Dedifferentiated amniotic fluid mesenchymal stem cell (primary cell): ENCODE measurements around the gene TMEM151A.
"Not testable (repeated sequence)": the region's sequence is repeated elsewhere in the genome, so short reads cannot be mapped to it uniquely, and the experiment has no call there.

ENCODE experiments used
- DNase-seq: peaks from one replicate; pipeline ENCODE4 v3.0.0-alpha.2; 2016; ENCODE audit errors: extremely low spot score

TMEM151A gene

GRCh38 chr11:66309475-66309874, 17.8 kb downstream of the TMEM151A start:
- DNase-seq: no peak

GRCh38 chr11:66310324-66310723, 18.6 kb downstream of the TMEM151A start:
- DNase-seq: no peak

GRCh38 chr11:66310803-66311440, 19.2 kb downstream of the TMEM151A start:
- DNase-seq: not testable (repeated sequence)

- DNase-seq: no peak
These were observed 19.8 kb downstream of the TMEM151A start for GRCh38 chr11:66311470-66311964.

GRCh38 chr11:66311965-66312548, 20.4 kb downstream of the TMEM151A start:
- DNase-seq: peak; percentile 85

GRCh38 chr11:66312549-66313320, 21.0 kb downstream of the TMEM151A start:
- DNase-seq: peak; percentile 99

GRCh38 chr11:66313321-66314185, 21.9 kb downstream of the TMEM151A start:
- DNase-seq: no peak

- DNase-seq: no peak
These were observed 22.4 kb downstream of the TMEM151A start for GRCh38 chr11:66314186-66314501.

GRCh38 chr11:66314561-66315497, 23.1 kb downstream of the TMEM151A start:
- DNase-seq: no peak

GRCh38 chr11:66315498-66315885, 23.8 kb downstream of the TMEM151A start:
- DNase-seq: no peak

GRCh38 chr11:66315921-66316811, 24.5 kb downstream of the TMEM151A start:
- DNase-seq: no peak

- DNase-seq: peak; percentile 37
These were observed 25.2 kb downstream of the TMEM151A start, which contains the start of gene CD248 for GRCh38 chr11:66316849-66317251. Gene CD248, minus strand, starts transcription at chr11:66317044. Its CDS starts 17 bp downstream, at chr11:66317027.

GRCh38 chr11:66317322-66317722, 25.6 kb downstream of the TMEM151A start:
- DNase-seq: peak; percentile 38

- DNase-seq: peak; percentile 69
These were observed 26.3 kb downstream of the TMEM151A start for GRCh38 chr11:66317723-66318599.

- DNase-seq: no peak
These were observed 26.9 kb downstream of the TMEM151A start for GRCh38 chr11:66318600-66318970.

- DNase-seq: not testable (repeated sequence)
These were observed 28.6 kb downstream of the TMEM151A start for GRCh38 chr11:66320289-66320688.

GRCh38 chr11:66320748-66321147, 29.1 kb downstream of the TMEM151A start:
- DNase-seq: not testable (repeated sequence)

- DNase-seq: no peak
These were observed 29.9 kb downstream of the TMEM151A start for GRCh38 chr11:66321606-66322005.
